Measurements from ENCODE around the gene FER1L5.

DNA sequence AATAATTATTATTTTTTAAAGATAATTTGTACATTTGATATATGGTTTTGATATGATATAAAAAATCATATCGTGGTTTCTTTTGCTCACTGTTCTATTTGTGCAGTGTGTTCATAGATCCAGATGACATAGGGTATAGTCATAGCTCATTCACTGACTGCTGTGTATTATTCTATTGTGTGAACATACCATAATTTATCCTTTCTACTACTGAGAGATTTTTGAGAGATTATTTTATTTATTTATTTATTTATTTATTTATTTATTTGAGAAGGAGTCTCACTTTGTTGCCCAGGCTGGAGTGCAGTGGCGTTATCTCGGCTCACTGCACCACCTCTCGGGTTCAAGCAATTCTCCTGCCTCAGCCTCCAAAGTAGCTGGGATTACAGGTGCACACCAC lies 39.0 kb downstream of the FER1L5 start:
- no peak for TF ChIP-seq CREB1 (IDR thresholded peaks at IDR 0.05)
- no peak for TF ChIP-seq CREB1 (CRISPR knock-in tag; IDR thresholded peaks at IDR 0.05)
- TF ChIP-seq, protein P1, sequence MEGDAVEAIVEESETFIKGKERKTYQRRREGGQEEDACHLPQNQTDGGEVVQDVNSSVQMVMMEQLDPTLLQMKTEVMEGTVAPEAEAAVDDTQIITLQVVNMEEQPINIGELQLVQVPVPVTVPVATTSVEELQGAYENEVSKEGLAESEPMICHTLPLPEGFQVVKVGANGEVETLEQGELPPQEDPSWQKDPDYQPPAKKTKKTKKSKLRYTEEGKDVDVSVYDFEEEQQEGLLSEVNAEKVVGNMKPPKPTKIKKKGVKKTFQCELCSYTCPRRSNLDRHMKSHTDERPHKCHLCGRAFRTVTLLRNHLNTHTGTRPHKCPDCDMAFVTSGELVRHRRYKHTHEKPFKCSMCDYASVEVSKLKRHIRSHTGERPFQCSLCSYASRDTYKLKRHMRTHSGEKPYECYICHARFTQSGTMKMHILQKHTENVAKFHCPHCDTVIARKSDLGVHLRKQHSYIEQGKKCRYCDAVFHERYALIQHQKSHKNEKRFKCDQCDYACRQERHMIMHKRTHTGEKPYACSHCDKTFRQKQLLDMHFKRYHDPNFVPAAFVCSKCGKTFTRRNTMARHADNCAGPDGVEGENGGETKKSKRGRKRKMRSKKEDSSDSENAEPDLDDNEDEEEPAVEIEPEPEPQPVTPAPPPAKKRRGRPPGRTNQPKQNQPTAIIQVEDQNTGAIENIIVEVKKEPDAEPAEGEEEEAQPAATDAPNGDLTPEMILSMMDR (IDR thresholded peaks at IDR 0.05 in 2 of 3, conservative IDR thresholded peaks at IDR 0.05 in 1 of 3; ENCODE audit: insufficient read depth in 2 of 3, low read depth in 1 of 3, low read length in 3 of 3) = no peak
